HEK293 (cell line): ENCODE measurements around the gene LIPH.

Experiments
- CTCF ChIA-PET: fragments of 350-600 bp; formaldehyde crosslinking; extraction: SDS; loops from one replicate; lab custom pipeline; 2021; ENCODE audit warnings: antibody characterized with exemption; lab: Yijun Ruan, JAX
- POLR2A ChIA-PET: fragments of 300-600 bp; formaldehyde crosslinking; extraction: SDS; loops from one replicate; lab custom pipeline; 2020; ENCODE audit warnings: antibody characterized with exemption, inconsistent platforms; lab: Yijun Ruan, JAX
- H3K27ac ChIP-seq: fragments of 200-500 bp; sonication (Bioruptor generic); 2 replicates; pipeline ENCODE4 v1.5.1; 2014; ENCODE audit warnings: low read depth, low read length, control low read depth, inconsistent platforms; ENCODE audit errors: extremely low read depth
- H3K36me3 ChIP-seq, 2 experiments: fragments of 200-500 bp in 1 of 2; sonication (Bioruptor generic) in 1 of 2; 1 replicate in 1 of 2; 2 replicates in 1 of 2; pipeline ENCODE4 v1.5.1; 2014 to 2017; ENCODE audit warnings: inconsistent platforms in 2 of 2, low read length in 2 of 2; ENCODE audit not compliant: control insufficient read depth in 2 of 2, insufficient read depth in 1 of 2
- H3K4me1 ChIP-seq: fragments of 200-500 bp; sonication (Bioruptor generic); 2 replicates; pipeline ENCODE4 v1.5.1; 2014; ENCODE audit warnings: mild to moderate bottlenecking, low read length, inconsistent platforms; ENCODE audit not compliant: control insufficient read depth, insufficient read depth
- H3K4me3 ChIP-seq: 2 replicates; pipeline ENCODE4 v1.5.1; 2011; ENCODE audit warnings: low read depth, mild to moderate bottlenecking, control low read depth, low read length, moderate library complexity
- H3K9me3 ChIP-seq: fragments of 200-500 bp; sonication (Bioruptor generic); 2 replicates; pipeline ENCODE4 v1.5.1; 2014; ENCODE audit warnings: low read depth, low read length, inconsistent platforms; ENCODE audit not compliant: control insufficient read depth, insufficient read depth
- BCL11B ChIP-seq: fragments of 450-650 bp; formaldehyde crosslinking; IDR thresholded peaks from 2 replicates; pipeline ENCODE4 v1.5.1; 2016; ENCODE audit warnings: low read depth, missing biosample characterization, missing genetic modification characterization
- EGR2 ChIP-seq: fragments of 450-650 bp; formaldehyde crosslinking; IDR thresholded peaks from 2 replicates; pipeline ENCODE4 v1.5.1; 2016; ENCODE audit warnings: low read depth, missing biosample characterization, missing genetic modification characterization
- GLI4 ChIP-seq: fragments of 450-650 bp; formaldehyde crosslinking; IDR thresholded peaks from 2 replicates; pipeline ENCODE4 v1.5.1; 2016; ENCODE audit warnings: missing biosample characterization, missing genetic modification characterization
- OSR2 ChIP-seq: fragments of 450-650 bp; formaldehyde crosslinking; IDR thresholded peaks from 2 replicates; pipeline ENCODE4 v1.5.1; 2016; ENCODE audit warnings: missing biosample characterization, missing genetic modification characterization
- PRDM10 ChIP-seq: fragments of 450-650 bp; formaldehyde crosslinking; IDR thresholded peaks from 2 replicates; pipeline ENCODE4 v1.5.1; 2016; ENCODE audit warnings: missing biosample characterization, missing genetic modification characterization
- REST ChIP-seq: fragments of 450-650 bp; formaldehyde crosslinking; IDR thresholded peaks from 2 replicates; pipeline ENCODE4 v1.5.1; 2016; ENCODE audit warnings: missing biosample characterization, missing genetic modification characterization
- SALL2 ChIP-seq: fragments of 450-650 bp; formaldehyde crosslinking; IDR thresholded peaks from 2 replicates; pipeline ENCODE4 v1.5.0; 2017; ENCODE audit warnings: missing biosample characterization, mild to moderate bottlenecking, missing genetic modification characterization, borderline replicate concordance
- ZFHX2 ChIP-seq: fragments of 450-650 bp; formaldehyde crosslinking; conservative IDR thresholded peaks from 2 replicates; pipeline ENCODE4 v1.5.1; 2016; ENCODE audit warnings: missing biosample characterization, missing genetic modification characterization
- ZNF121 ChIP-seq: fragments of 450-650 bp; formaldehyde crosslinking; IDR thresholded peaks from 2 replicates; pipeline ENCODE4 v1.5.1; 2016; ENCODE audit warnings: missing biosample characterization, missing genetic modification characterization
- ZNF18 ChIP-seq: fragments of 450-650 bp; formaldehyde crosslinking; IDR thresholded peaks from 2 replicates; pipeline ENCODE4 v1.5.1; 2016; ENCODE audit warnings: missing biosample characterization, missing genetic modification characterization
- ZNF184 ChIP-seq: fragments of 450-650 bp; IDR thresholded peaks from 2 replicates; pipeline ENCODE4 v1.5.1; 2018; ENCODE audit warnings: missing biosample characterization, mild to moderate bottlenecking, missing genetic modification characterization
- ZNF19 ChIP-seq: fragments of 450-650 bp; formaldehyde crosslinking; IDR thresholded peaks from 2 replicates; pipeline ENCODE4; 2016; ENCODE audit warnings: missing biosample characterization, missing genetic modification characterization, low read depth
- ZNF398 ChIP-seq: fragments of 450-650 bp; formaldehyde crosslinking; IDR thresholded peaks from 2 replicates; pipeline ENCODE4 v1.5.1; 2017; ENCODE audit warnings: missing biosample characterization, missing genetic modification characterization
- ZNF404 ChIP-seq: fragments of 450-650 bp; formaldehyde crosslinking; IDR thresholded peaks from 2 replicates; pipeline ENCODE4 v1.5.1; 2017; ENCODE audit warnings: missing biosample characterization, missing genetic modification characterization
- ZNF488 ChIP-seq: fragments of 450-650 bp; formaldehyde crosslinking; IDR thresholded peaks from 2 replicates; pipeline ENCODE4 v1.5.1; 2016; ENCODE audit warnings: missing biosample characterization, missing genetic modification characterization
- ZNF571 ChIP-seq: fragments of 450-650 bp; formaldehyde crosslinking; IDR thresholded peaks from 2 replicates; pipeline ENCODE4 v1.5.0; 2017; ENCODE audit warnings: missing biosample characterization, missing genetic modification characterization
- ZNF596 ChIP-seq: fragments of 450-650 bp; IDR thresholded peaks from 2 replicates; pipeline ENCODE4 v1.5.0; 2018; ENCODE audit warnings: missing biosample characterization, mild to moderate bottlenecking, missing genetic modification characterization, moderate library complexity
- ZNF629 ChIP-seq: fragments of 450-650 bp; formaldehyde crosslinking; IDR thresholded peaks from 2 replicates; pipeline ENCODE4 v1.5.1; 2017; ENCODE audit warnings: missing biosample characterization, missing genetic modification characterization
- ZSCAN5A ChIP-seq: fragments of 450-650 bp; formaldehyde crosslinking; IDR thresholded peaks from 2 replicates; pipeline ENCODE4 v1.5.1; 2016; ENCODE audit warnings: missing biosample characterization, missing genetic modification characterization

The LIPH gene

GRCh38 chr3:185560676-185561075 lies 8.3 kb upstream of the LIPH start:
- Histone ChIP-seq H3K27ac (no peak overlapping the region), H3K36me3 (no peaks in the 10 kb centered on the region), H3K4me3 (no peak overlapping the region), H3K4me1 (peaks cover 5% of the 10 kb centered on the region; the same call in 1 of the 2 replicates), H3K9me3 (no peaks in the 10 kb centered on the region)
- POLR2A ChIA-PET, result no interaction called here
- TF ChIP-seq ZNF18 (tag by site-specific recombination) (no peak), ZNF488 (tag by site-specific recombination) (no peak), ZNF121 (tag by site-specific recombination) (no peak), SALL2 (tag by site-specific recombination) (no peak), OSR2 (tag by site-specific recombination) (no peak), EGR2 (tag by site-specific recombination) (no peak), BCL11B (tag by site-specific recombination) (no peak), ZNF184 (tag by site-specific recombination) (no peak), ZNF596 (tag by site-specific recombination) (no peak), GLI4 (no peak), ZNF404 (no peak), REST (tag by site-specific recombination) (no peak), ZNF629 (tag by site-specific recombination) (no peak), ZNF19 (tag by site-specific recombination) (no peak), ZSCAN5A (tag by site-specific recombination) (no peak), ZNF571 (no peak), ZFHX2 (tag by site-specific recombination) (no peak), PRDM10 (no peak), ZNF398 (tag by site-specific recombination) (no peak)
- CTCF ChIA-PET, result interaction anchor here (2.7 to 5.2 kb wide), 2 partner anchors 15 to 207 kb away, joined by 12 to 30 read pairs; no protein-coding TSS in a partner anchor
